22Rv1 (cell line): ENCODE results near the gene PLEKHN1.

Experiments
- ZFX ChIP-seq: fragments of 450-650 bp; IDR thresholded peaks from 2 replicates; pipeline ENCODE4 v1.6.1; 2017; ENCODE audit warnings: antibody characterized with exemption, borderline replicate concordance
- TF ChIP-seq, protein P1 (sequence below): fragments of 450-650 bp; IDR thresholded peaks from 2 replicates; pipeline ENCODE4 v1.5.1; 2017; ENCODE audit warnings: mild to moderate bottlenecking

GRCh38 chr1:967466-968343 is 1.4 kb downstream of the PLEKHN1 start:
- TF ChIP-seq, protein P1, sequence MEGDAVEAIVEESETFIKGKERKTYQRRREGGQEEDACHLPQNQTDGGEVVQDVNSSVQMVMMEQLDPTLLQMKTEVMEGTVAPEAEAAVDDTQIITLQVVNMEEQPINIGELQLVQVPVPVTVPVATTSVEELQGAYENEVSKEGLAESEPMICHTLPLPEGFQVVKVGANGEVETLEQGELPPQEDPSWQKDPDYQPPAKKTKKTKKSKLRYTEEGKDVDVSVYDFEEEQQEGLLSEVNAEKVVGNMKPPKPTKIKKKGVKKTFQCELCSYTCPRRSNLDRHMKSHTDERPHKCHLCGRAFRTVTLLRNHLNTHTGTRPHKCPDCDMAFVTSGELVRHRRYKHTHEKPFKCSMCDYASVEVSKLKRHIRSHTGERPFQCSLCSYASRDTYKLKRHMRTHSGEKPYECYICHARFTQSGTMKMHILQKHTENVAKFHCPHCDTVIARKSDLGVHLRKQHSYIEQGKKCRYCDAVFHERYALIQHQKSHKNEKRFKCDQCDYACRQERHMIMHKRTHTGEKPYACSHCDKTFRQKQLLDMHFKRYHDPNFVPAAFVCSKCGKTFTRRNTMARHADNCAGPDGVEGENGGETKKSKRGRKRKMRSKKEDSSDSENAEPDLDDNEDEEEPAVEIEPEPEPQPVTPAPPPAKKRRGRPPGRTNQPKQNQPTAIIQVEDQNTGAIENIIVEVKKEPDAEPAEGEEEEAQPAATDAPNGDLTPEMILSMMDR: no peak
- no peak for TF ChIP-seq ZFX
